H9 (cell line): Measurements from ENCODE around the gene AMPD2. TPM values are rescaled to one million over a fixed set of nuclear protein-coding genes. Genes with fewer than 3 reads are reported as not detected.
A peak's percentile ranks its signal among the peaks of the same experiment; 100 is the strongest.

Source experiments
- DNase-seq: peaks from one replicate; pipeline ENCODE4 v3.0.0-alpha.2; 2017
- H2AFZ ChIP-seq: one replicate; pipeline ENCODE4 v1.6.1; 2013; ENCODE audit warnings: mild to moderate bottlenecking, low read length, control low read depth, moderate library complexity
- H2AK5ac ChIP-seq: 2 replicates; pipeline ENCODE4 v1.6.1; 2013; ENCODE audit warnings: low read length, control low read depth, mixed read lengths; ENCODE audit not compliant: insufficient read length
- H2BK120ac ChIP-seq: one replicate; pipeline ENCODE4 v1.6.1; 2013; ENCODE audit warnings: low read depth, mild to moderate bottlenecking, low read length, control low read depth, inconsistent platforms; ENCODE audit not compliant: poor library complexity, severe bottlenecking
- H2BK12ac ChIP-seq: 2 replicates; pipeline ENCODE4 v1.6.1; 2013; ENCODE audit warnings: low read length, control low read depth, mixed read lengths, low read depth; ENCODE audit not compliant: insufficient read length
- H2BK15ac ChIP-seq: 2 replicates; pipeline ENCODE4 v1.6.1; 2013; ENCODE audit warnings: low read depth, low read length, control low read depth
- H2BK20ac ChIP-seq: one replicate; pipeline ENCODE4 v1.6.1; 2013; ENCODE audit warnings: low read depth, mild to moderate bottlenecking, low read length, control low read depth, inconsistent platforms; ENCODE audit not compliant: poor library complexity, severe bottlenecking
- H2BK5ac ChIP-seq: 2 replicates; pipeline ENCODE4 v1.6.1; 2013; ENCODE audit warnings: low read length, control low read depth, mixed read lengths; ENCODE audit not compliant: insufficient read length
- H3K14ac ChIP-seq: 2 replicates; pipeline ENCODE4 v1.6.1; 2013; ENCODE audit warnings: low read length, control low read depth; ENCODE audit not compliant: insufficient read depth
- H3K18ac ChIP-seq: 2 replicates; pipeline ENCODE4 v1.6.1; 2013; ENCODE audit warnings: low read depth, mild to moderate bottlenecking, mixed read lengths, low read length, control low read depth; ENCODE audit not compliant: insufficient read length
- H3K23ac ChIP-seq: 2 replicates; pipeline ENCODE4 v1.6.1; 2013; ENCODE audit warnings: low read length, control low read depth, mixed read lengths, low read depth; ENCODE audit not compliant: insufficient read length
- H3K23me2 ChIP-seq: 2 replicates; pipeline ENCODE4 v1.6.1; 2013; ENCODE audit warnings: low read depth, mild to moderate bottlenecking, mixed read lengths, low read length, control low read depth; ENCODE audit not compliant: insufficient read length, poor library complexity, severe bottlenecking
- H3K27ac ChIP-seq: 2 replicates; pipeline ENCODE4 v1.5.1; 2013; ENCODE audit warnings: low read length, control low read depth, mixed read lengths, low read depth; ENCODE audit not compliant: insufficient read length
- H3K27me3 ChIP-seq: 2 replicates; pipeline ENCODE4 v1.6.1; 2013; ENCODE audit warnings: low read length, control low read depth, inconsistent platforms; ENCODE audit not compliant: insufficient read depth
- H3K4ac ChIP-seq: 2 replicates; pipeline ENCODE4 v1.6.1; 2013; ENCODE audit warnings: low read depth, mild to moderate bottlenecking, control low read depth, inconsistent platforms, low read length, moderate library complexity
- H3K4me1 ChIP-seq: 2 replicates; pipeline ENCODE4 v1.6.1; 2013; ENCODE audit warnings: low read length, control low read depth, inconsistent platforms; ENCODE audit not compliant: insufficient read depth
- H3K4me2 ChIP-seq: 2 replicates; pipeline ENCODE4 v1.6.1; 2013; ENCODE audit warnings: low read length, control low read depth, mixed read lengths; ENCODE audit not compliant: insufficient read length, insufficient read depth
- H3K56ac ChIP-seq: 2 replicates; pipeline ENCODE4 v1.6.1; 2013; ENCODE audit warnings: low read depth, mild to moderate bottlenecking, mixed read lengths, low read length, control low read depth; ENCODE audit not compliant: insufficient read length
- H3K79me1 ChIP-seq: 2 replicates; pipeline ENCODE4 v1.6.1; 2013; ENCODE audit warnings: low read depth, mild to moderate bottlenecking, moderate library complexity, low read length, control low read depth, inconsistent platforms; ENCODE audit not compliant: insufficient read depth, poor library complexity, severe bottlenecking
- H3K79me2 ChIP-seq: 2 replicates; pipeline ENCODE4 v1.6.1; 2013; ENCODE audit warnings: low read length, control low read depth, inconsistent platforms; ENCODE audit not compliant: insufficient read depth
- H3K9ac ChIP-seq: 2 replicates; pipeline ENCODE4 v1.6.1; 2013; ENCODE audit warnings: low read length, control low read depth, mixed read lengths; ENCODE audit not compliant: insufficient read length; ENCODE audit errors: extremely low read depth
- H3K9me3 ChIP-seq: one replicate; pipeline ENCODE4 v1.6.1; 2013; ENCODE audit warnings: low read depth, low read length, inconsistent platforms; ENCODE audit not compliant: control insufficient read depth
- H3T11ph ChIP-seq: one replicate; pipeline ENCODE4 v1.6.1; 2013; ENCODE audit warnings: mild to moderate bottlenecking, low read length, control low read depth, inconsistent platforms
- H4K20me1 ChIP-seq: one replicate; pipeline ENCODE4 v1.6.1; 2013; ENCODE audit not compliant: control insufficient read depth, insufficient read length, insufficient read depth
- H4K5ac ChIP-seq: 2 replicates; pipeline ENCODE4 v1.6.1; 2013; ENCODE audit warnings: low read depth, mild to moderate bottlenecking, mixed read lengths, low read length, control low read depth; ENCODE audit not compliant: insufficient read length
- H4K8ac ChIP-seq: replicated peaks from 2 replicates; pipeline ENCODE4 v1.6.1; 2013; ENCODE audit warnings: low read length, control low read depth, mixed read lengths, low read depth; ENCODE audit not compliant: insufficient read length
- H4K91ac ChIP-seq: 2 replicates; pipeline ENCODE4 v1.6.1; 2013; ENCODE audit warnings: low read depth, mild to moderate bottlenecking, moderate library complexity, mixed read lengths, low read length, control low read depth; ENCODE audit not compliant: insufficient read length
- H3K27ac Mint-ChIP-seq, 3 experiments: 2 replicates in 2 of 3; 3 replicates in 1 of 3; pipeline ENCODE4 v1.8.0; 2020 to 2021; ENCODE audit warnings: mixed read lengths in 3 of 3, mild to moderate bottlenecking in 1 of 3, moderate library complexity in 1 of 3
- H3K27me3 Mint-ChIP-seq: 2 replicates; pipeline ENCODE4 v1.8.0; 2021; ENCODE audit warnings: low read depth, mild to moderate bottlenecking, moderate library complexity, mixed read lengths
- H3K36me3 Mint-ChIP-seq, 3 experiments: 2 replicates in 2 of 3; 3 replicates in 1 of 3; pipeline ENCODE4 v1.8.0; 2020 to 2021; ENCODE audit warnings: low read depth in 3 of 3, mixed read lengths in 3 of 3; ENCODE audit not compliant: insufficient read depth in 1 of 3
- H3K4me1 Mint-ChIP-seq, 2 experiments: 2 replicates each; pipeline ENCODE4 v1.8.0; 2020; ENCODE audit warnings: mixed read lengths in 2 of 2
- H3K4me3 Mint-ChIP-seq, 2 experiments: 2 replicates in 1 of 2; 3 replicates in 1 of 2; pipeline ENCODE4 v1.8.0; 2020 to 2021; ENCODE audit warnings: mild to moderate bottlenecking in 2 of 2, mixed read lengths in 2 of 2, moderate library complexity in 1 of 2
- H3K9me3 Mint-ChIP-seq, 2 experiments: 2 replicates in 1 of 2; 3 replicates in 1 of 2; pipeline ENCODE4 v1.8.0; 2020; ENCODE audit warnings: mild to moderate bottlenecking in 2 of 2, mixed read lengths in 2 of 2, moderate library complexity in 1 of 2
- WGBS: extraction: QIAGEN DNeasy Blood & Tissue Kit; methylation state at CpG from one replicate; pipeline ENCODE4 v1.1.7; 2013; ENCODE audit warnings: missing lambda C conversion rate, low lambda C conversion rate, mixed read lengths; ENCODE audit not compliant: insufficient read length; ENCODE audit errors: extremely low coverage; 5-methylcytosine and 5-hydroxymethylcytosine counted together
- total RNA-seq: library from RNA; stranded (reverse); gene quantifications from 2 replicates; pipeline ENCODE4 v1.2.1, GENCODE V29; 2021
- TF ChIP-seq, protein P1 (sequence below): fragments of 200-600 bp; sonication (generic); conservative IDR thresholded peaks from 3 replicates; pipeline ENCODE4 v1.8.0; 2021; ENCODE audit warnings: antibody characterized with exemption, mild to moderate bottlenecking

Gene AMPD2
- total RNA-seq, 1 experiment from 2014 or later: 65.1 TPM

DNA sequence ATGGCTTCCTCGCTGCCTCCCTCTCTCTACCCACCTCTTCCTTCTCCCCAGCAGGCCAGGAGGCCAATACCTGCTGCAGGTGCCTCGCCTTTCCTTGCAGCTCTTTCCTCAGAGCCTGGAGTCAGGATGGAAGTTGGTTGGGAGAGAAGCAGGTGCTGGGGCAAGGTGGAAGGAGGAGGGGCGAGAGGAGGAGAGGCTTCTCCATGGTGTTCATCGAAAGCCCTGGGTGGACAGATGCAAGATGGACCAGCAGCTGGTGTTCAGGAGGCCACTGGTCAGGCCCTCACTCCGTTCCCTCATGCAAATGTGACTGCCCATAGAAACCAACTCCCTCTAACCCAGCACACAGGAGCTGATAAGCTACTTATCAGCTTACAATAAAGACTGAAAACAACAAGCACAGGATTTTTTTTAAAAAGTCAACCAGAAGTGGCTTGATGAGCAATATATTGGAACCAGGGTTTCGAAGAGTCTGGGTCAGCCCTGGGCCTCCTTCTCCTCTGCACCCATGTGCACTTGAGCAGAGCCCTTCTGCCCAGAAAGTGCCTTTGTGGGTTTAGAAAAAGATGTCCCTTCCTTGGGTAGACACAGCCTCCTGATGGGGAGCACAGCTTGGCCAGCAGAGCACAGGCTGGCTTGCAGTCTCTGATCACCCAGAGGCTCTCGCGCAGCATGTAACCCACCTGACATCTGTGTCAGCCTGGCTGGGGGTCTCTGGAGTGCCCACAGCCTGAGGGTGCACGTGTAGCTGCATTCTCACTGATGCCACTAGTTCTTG lies 19.6 kb downstream of the AMPD2 start:
- Histone ChIP-seq H3K23me2 (no peaks in the 10 kb centered on the region), H4K20me1 (no peaks in the 10 kb centered on the region), H3K27ac (no peak overlapping the region), H3K56ac (no peak overlapping the region), H3K4me1 (peaks cover 7% of the 10 kb centered on the region; the same call in 1 of the 2 replicates), H2BK15ac (no peak overlapping the region), H2BK5ac (no peak overlapping the region), H2BK120ac (no peak overlapping the region), H3K18ac (no peak overlapping the region), H2BK12ac (no peak overlapping the region), H3K9ac (no peak overlapping the region), H4K5ac (no peak overlapping the region), H2BK20ac (no peak overlapping the region), H3K27me3 (no peaks in the 10 kb centered on the region), H3K79me1 (no peaks in the 10 kb centered on the region), H4K91ac (no peak overlapping the region), H3K4ac (no peak overlapping the region), H2AK5ac (no peak overlapping the region), H3T11ph (no peak overlapping the region), H3K23ac (no peak overlapping the region), H2AFZ (no peak overlapping the region), H3K14ac (no peak overlapping the region; the same call in 1 of the 2 replicates), H3K9me3 (no peaks in the 10 kb centered on the region), H3K79me2 (no peaks in the 10 kb centered on the region), H4K8ac (no peak overlapping the region), H3K4me2 (no peak overlapping the region)
- no CpG with 5 or more reads among the region's 9 CpGs for WGBS
- H3K36me3 Mint-ChIP-seq: no peaks in the 10 kb centered on the region
- peaks cover 11% of the 10 kb centered on the region for H3K27me3 Mint-ChIP-seq
- H3K4me1 Mint-ChIP-seq: peaks cover 26 to 40% of the 10 kb centered on the region in 2 experiments
- H3K4me3 Mint-ChIP-seq: no peak overlapping the region
- H3K27ac Mint-ChIP-seq: peak overlapping the region in 2 of 3 experiments; percentile 6 to 85; a peak in 3 of 7 replicates
- peak; percentile 14 for DNase-seq
- TF ChIP-seq, protein P1, sequence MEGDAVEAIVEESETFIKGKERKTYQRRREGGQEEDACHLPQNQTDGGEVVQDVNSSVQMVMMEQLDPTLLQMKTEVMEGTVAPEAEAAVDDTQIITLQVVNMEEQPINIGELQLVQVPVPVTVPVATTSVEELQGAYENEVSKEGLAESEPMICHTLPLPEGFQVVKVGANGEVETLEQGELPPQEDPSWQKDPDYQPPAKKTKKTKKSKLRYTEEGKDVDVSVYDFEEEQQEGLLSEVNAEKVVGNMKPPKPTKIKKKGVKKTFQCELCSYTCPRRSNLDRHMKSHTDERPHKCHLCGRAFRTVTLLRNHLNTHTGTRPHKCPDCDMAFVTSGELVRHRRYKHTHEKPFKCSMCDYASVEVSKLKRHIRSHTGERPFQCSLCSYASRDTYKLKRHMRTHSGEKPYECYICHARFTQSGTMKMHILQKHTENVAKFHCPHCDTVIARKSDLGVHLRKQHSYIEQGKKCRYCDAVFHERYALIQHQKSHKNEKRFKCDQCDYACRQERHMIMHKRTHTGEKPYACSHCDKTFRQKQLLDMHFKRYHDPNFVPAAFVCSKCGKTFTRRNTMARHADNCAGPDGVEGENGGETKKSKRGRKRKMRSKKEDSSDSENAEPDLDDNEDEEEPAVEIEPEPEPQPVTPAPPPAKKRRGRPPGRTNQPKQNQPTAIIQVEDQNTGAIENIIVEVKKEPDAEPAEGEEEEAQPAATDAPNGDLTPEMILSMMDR: no peak
- no peaks in the 10 kb centered on the region for H3K9me3 Mint-ChIP-seq
